NCI-H345 (cell line): ENCODE data around the gene CUL1.

ENCODE experiments used
- DNase-seq: peaks from one replicate; lab custom pipeline; 2025; lab: John Stamatoyannopoulos, UW

Gene CUL1

DNA sequence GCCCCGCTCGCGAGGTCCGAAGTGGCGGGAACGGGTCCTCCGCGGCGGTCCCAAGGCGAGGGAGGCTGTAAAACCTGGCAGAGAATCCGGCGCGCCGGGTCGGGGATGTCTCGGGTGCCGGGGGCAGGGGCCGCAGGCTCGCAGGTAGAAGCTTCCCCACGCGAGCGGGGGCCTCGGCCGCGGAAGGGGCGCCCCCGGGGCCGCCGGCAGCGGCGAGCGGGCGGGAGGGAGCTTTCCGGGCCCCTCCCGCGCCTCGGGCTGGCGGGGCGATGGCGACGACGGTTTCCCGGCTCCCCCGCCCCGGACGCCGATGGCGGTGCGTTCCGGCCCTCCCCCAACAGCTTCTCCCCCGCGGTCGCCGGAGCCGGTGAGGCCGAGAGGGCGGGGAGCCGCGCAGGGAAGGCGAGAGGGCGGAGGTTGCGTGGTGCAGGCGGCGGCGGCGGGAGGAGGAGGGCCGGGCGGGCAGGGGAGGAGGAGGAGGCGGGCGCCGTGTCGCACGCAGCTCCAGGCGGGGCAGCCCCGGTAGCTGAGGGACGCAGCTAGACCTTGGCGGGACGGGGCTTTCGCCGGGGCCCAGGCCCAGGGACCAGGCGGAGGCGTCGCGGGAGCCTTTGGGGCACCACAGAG lies at the start of gene CUL1:
TSS of gene CUL1 (plus strand) at position 507 of the 627 bp plus-strand sequence. CDS start 31,220 bp downstream, outside the sequence.
- peak; percentile 66 for DNase-seq

DNA sequence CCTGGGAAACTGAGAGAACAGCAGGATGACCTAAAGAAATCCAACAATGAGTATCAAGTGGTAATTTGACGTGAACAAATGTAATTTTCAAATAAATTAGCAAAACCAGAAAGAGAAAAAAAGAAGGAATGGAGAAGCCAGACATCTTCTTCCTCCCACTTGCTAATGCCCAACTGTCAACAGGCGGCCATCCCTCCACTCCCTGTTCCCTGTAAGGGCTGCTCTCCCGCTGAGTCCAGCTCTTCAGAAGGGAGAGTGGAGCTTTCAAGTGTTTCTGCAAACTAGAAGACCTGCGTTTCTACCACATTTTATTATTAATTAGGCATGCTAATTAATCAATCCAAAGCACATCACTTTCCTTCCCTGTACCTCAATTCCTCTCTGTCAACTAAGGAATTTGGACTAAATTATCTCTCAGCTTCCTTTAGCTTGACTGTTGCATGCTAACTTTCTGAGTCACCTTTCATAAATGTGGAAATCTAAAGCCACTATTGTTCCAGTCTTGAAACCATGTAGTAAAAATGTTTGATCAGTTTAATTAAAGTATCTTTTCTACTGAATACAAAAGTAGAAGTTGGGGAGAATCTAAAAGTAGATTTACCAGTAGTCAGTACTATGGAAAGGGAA lies 48.4 kb upstream of the CUL1 start:
- no peak for DNase-seq

DNA sequence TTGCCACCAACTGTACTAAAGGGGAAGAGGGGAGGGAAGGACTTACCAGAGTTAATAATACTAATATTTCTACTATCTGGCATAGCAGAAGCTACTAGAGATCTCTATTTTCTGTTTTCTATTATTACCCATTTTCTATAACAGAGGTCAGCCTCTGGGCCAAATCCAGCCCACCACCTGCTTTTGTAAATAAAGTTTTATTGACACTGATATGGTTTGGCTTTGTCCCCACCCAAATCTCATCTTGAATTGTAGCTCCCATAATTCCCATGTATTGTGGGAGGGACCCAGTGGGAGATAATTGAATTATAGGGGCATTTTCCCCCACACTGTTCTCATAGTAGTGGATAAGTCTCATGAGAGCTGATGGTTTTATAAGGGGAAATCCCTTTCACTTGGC lies 45.9 kb upstream of the CUL1 start:
- DNase-seq, result no peak

DNA sequence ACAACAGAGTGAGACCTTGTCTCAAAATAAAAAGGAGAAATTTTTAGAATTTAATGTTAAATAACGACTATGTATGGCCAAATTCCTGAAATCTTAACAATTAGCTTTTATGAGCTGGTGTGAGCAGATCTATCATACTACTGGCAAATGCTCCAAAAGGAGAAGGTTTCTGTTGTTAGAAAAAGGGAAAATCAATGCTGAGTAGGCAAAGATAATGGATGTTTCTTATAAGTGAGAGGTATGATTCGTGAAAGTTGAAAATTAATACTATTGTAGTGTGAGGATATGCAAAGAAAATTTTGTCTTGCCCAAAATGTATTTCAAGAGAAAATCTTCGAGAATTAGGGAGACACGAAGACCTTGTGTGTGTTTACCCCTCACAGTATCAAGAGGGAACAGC lies 40.8 kb upstream of the CUL1 start:
- no peak for DNase-seq

DNA sequence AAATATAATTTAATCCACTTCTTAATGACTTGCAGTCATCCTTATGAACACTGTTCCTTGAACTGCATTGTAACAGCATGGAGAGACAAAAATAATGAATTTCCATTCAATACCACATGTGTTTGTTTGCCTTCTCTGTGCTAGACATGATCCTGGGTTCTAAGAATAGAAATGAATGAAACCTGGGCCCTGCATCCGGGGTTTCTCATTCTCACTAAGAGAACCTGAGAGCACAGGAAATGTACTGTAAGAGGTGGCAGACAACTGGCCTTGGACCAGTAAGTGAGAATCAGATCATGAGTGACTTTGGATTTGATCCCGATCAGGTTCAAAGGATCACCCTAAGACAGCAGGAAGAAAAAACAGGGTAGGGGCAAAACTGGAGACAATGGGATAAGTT lies 37.2 kb upstream of the CUL1 start:
- no peak for DNase-seq

DNA sequence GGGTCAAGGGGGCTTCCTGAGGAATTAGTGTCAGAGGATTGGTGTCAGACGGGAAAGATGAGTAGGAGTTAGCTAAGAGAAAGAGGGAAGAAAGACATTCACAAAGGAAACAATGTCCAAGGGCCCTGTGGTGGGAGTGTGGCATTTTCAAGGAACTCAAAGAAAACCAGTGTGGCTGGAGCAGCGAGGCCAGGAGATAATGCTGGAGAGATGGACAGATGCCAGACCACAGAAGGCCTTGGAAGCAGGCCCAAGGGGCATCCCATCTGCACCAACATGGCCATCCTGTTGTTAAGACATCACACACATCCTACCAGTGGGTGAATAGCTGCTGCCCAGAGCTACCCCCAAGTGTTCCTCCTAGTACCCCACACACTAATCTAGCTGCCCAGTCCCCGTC lies 36.1 kb upstream of the CUL1 start:
- no peak for DNase-seq

DNA sequence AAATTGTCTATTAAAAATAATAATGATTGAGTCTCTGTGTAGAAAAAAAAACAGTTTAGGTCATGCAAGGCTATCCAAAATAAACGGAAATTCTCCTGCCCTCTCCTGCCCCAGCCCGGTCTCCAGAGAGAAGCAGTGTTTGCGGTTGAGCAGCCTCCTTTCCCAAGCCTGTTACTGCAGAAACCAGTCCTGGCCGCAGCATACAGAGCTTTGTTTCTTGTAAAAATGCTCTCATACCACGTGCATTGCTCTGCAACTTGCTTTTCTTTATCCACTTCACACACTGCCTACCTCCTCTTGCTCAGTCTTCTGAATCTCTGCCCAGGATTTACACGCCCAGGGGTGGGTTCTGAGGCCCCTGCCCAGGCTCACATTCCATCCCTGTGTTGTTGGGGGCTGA lies 34.4 kb upstream of the CUL1 start:
- no peak for DNase-seq

DNA sequence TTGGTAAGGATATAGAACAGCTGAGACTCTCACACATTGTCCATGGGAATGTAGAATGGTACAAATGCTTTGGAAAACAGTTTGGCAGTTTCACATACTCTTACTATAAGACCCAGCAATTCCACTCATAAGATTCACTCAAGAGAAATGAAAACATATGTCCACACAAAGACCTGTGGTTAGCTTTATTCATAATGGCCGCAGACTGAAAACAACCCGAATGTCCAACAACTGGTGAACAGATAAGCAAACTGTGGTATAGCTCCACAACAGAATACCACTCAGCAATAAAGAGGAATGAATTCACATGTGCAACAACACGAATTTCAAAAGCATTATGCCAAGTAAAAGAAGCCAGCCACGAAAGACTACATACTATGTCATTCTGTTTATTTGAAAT lies 33.5 kb upstream of the CUL1 start:
- no peak for DNase-seq

DNA sequence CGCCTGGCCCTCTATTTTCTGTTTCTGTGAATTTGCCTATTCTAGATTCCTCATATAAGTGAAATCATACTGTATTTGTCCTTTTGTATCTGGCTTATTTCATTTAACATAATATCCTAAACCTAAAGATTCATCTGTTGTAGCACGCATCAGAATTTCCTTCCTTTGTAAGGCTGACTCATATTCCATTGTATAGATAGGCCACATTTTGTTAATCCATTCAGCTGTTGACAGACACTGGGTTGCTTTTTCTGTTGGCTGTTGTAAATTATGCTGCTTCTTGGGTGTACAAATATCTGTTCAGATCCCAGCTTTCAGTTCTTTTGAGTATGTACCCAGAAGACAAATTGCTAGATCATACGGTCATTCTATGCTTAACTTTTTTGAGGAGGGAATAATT lies 28.8 kb upstream of the CUL1 start:
- DNase-seq, result no peak

DNA sequence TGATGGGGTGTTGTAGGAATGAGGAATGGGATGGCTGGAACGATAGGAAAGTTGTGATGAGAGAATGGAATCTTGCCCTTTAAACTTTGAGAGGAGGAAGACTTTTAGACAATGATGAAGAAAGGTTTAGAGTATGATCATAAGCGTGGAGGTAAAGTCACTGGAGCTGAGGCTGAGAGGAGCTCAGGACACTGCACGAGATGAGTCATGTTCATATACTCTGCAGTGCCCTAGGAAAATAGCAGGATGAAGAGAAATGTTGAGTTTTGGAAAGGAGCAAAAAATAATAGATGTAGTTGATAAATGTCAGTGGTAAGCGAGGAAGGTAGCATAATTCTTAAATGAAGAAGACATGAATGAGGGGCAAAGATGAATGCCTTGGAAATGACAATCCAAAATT lies 28.3 kb upstream of the CUL1 start:
- DNase-seq, result no peak

DNA sequence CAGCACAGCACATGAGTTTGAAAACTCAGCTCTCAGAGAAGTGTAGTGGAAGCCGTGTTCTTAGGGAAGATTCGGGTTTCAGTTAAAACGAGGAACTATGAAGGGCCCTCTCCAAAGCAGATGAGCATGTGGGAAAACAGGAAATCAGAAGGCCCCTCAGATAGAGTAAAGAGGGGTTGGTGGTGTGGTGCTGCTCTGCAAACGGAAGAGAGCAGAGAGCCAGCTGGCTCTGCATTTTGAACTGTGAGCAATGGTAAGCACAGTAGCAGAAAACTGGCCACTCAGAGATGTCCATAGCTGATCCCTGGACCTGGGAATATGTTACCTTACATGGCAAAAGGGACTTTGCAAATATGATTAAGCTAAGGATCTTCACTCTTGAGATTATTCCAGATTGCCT lies 27.9 kb upstream of the CUL1 start:
- DNase-seq, result no peak

DNA sequence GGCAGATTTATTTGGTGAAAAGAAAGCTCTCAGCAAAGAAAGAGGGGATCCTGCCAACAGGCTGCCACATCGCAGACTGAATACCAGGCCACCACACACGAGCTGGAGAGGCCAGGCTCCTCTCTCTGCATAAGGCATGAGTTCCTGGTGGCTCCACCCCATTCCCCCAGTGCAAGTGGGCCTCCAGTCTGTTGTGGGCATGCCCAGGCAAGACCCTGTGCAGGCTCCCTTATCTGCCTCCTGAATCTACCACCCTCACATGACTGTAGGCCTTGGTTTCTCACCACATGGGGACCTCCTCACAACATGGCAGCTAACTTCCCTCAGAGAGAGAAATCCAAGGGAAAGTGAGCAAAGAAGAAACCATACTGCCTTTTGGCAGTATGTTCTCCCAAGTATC lies 26.7 kb upstream of the CUL1 start:
- DNase-seq, result no peak

DNA sequence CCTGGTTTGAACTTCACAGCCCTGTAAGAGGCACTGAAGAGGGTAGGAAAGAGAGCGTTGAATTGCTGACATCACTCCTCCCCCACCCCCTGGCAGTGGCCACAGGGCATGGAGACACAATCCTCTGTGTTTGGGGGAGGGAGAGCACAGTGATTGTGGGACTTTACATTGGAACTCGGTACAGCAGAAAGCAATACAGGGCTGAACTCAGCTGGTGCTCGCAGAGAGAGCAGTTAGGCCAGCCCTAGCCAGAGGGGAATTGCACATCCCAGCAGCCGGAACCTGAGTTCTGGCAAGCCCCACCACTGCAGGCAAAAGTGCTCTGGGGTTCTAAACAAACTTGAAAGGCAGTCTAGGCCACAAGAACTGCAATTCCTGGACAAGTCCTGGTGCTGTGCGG lies 24.0 kb upstream of the CUL1 start:
- no peak for DNase-seq

DNA sequence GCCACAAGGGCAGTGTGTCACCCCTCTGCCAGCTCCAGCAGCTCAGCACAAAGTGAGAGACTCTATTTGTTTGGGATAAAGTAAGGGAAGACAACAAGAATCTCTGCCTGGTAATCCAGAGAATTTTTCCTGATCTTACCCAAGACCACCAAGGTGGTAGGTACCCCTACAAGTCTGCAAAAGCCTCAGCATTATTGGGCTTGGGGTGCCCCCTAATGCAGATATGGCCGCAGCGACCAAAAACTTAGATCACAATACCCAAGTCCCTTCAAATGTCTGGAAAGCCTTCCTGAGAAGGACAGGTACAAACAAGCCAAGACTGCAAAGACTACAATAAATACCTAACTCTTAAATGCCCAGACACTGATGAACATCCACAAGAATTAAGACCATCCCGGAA lies 22.4 kb upstream of the CUL1 start:
- DNase-seq, result no peak

DNA sequence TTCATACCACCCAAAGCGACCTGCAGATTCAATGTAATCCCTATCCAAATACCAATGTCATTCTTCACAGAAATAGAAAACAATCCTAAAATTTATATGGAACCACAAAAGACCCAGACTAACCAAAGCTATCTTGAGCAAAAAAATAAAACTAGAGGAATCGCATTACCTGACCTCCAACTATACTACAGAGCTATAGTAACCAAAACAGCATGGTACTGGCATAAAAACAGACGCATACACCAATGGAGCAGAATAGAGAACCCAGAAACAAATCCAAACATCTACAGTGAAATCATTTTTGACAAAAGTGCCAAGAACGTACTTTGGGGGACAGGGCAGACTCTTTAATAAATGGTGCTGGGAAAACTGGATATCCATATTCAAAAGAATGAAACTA lies 16.9 kb upstream of the CUL1 start:
- DNase-seq, result no peak

DNA sequence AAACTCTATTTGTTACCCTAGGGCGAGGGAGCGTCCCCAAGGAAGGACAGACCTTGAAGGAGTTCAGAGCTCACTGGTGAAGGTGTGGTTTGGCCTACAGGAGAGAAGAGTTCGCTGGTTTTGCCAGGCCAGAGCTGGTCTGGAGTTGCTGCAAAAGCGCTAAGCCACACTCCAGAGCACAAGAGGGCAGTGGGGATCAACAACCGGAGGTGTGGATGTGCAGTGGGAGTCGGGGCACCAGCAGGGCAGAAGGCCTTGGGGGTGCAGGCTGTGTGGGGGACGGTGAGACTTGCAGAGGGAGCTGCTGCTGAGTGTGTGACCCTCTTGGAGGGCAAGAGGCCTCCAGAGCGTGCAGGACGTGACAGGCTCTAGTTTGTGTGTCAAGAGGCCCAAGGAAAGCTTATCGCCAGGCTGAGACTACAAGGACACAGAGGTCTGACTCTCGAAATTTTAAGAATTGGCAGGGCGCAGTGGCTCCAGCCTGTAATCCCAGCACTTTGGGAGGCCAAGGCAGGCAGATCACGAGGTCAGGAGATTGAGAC lies 14.3 kb upstream of the CUL1 start:
- DNase-seq, result no peak

DNA sequence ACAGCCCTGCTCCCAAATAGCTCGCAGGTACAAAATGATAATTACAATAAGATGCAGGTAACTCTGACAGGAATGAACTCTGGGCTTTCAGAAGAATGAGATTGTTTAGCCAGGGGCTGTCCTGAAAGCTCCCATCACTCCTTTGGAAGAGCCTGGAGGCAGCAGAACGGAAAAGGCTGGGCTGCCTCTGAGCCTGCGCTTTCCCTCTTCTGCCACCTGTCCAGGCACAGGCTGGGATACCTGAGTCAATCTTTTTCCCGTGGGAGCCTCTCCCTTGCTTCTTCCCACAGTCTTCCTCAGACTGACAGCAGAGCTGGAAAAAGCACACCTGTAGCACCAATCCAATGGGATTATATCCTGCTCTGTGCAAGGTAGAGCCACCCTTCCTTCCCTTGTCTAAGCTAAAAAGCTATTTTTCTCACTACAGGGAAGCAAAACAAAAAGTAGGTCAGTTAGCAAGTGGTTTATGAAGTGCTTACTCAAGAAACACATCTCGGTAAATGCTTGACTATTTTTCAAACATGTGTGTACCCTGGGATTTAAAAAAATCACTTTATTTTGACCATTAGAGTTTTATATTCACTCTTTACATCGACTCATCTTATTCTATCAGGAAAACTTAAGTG lies 12.3 kb upstream of the CUL1 start:
- DNase-seq, result no peak

DNA sequence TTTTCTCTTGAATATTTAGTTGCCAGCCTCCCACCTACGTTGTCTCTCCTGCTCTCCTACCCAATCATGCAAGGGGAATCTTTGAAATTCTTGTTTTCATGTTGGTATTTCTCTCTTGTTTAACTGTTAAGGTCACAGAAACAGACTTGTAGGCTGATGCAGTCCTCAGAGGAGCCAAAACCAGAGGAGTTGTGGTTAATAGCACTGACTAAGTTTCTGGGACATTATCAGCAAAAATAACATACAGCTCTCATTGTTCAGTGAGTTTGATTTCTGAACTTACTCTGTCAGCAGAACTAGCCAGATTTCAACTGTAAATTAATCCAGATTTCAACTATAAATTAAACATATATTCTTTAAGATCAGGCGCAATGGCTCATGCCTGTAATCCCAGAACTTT lies 11.1 kb upstream of the CUL1 start:
- no peak for DNase-seq

DNA sequence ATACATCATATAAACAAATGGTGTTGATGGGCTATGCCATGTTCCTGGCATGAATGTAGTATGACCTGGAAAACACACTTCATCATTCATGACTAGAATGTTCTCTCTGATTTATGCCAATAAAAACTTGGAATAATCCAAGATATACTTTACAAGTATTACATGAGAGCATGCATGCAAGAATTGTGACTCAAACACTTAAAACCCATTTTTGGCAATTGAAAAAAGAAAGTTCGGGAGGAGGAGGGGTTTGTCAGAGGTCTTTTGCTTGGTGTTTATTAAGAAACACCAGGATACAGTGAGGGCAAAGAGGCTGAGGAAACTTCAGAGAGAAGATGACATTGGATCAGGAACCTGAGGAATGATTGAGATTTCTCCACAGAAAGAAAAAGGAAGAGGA lies 10.2 kb upstream of the CUL1 start:
- no peak for DNase-seq

DNA sequence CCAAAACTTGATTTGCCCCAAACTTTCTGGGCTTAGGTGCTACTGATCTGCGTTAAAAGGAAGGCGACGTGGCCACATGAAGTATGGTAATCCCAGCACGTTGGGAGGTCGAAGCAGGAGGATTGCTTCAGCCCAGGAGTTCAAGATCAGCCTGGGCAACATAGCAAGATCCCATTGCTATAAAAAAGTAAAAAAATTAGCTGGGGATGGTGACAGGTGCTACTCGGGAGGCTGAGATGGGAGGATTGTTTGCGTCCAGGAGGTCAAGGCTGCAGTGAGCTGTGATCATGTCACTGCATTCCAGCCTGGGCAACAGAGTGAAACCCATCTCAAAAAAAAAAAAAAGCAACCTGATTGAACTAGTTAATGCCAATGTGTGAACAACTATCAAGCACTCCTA lies 5.1 kb upstream of the CUL1 start:
- DNase-seq, result no peak

DNA sequence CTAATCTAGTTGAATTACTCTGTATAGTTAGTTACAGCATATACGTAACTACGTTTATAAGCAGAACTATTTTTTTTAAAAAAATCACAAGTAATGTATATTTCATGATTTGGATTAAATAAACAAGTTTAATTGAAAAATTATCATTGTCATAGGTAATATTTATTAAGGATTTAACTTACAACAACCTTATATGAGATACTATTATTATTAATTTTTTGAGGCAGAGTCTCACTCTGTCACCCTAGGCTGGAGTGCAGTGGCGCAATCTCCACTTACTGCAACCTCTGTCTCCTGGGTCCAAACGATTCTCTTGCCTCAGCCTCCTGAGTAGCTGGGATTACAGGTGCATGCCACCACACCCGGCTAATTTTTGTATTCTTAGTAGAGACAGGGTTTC lies 4.1 kb upstream of the CUL1 start:
- DNase-seq, result no peak

DNA sequence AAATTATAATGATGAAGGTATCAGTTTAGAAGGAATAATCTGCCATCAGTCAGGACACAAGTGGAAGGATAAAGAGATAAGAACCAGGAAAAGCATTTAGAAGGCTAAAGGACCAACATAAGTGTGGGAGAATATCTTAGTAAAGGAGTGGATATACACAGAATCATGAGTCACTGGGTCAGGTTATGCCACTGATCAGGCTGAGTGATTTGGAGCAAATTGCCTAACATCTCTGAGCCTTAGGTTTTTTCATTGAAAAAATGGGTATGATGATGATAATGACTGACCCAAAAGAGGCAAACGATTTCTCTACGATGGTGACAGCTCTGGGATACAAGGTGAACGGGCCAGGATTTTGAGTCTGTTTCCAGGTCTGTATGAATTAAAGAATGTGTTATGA lies 2.8 kb upstream of the CUL1 start:
- DNase-seq, result no peak

DNA sequence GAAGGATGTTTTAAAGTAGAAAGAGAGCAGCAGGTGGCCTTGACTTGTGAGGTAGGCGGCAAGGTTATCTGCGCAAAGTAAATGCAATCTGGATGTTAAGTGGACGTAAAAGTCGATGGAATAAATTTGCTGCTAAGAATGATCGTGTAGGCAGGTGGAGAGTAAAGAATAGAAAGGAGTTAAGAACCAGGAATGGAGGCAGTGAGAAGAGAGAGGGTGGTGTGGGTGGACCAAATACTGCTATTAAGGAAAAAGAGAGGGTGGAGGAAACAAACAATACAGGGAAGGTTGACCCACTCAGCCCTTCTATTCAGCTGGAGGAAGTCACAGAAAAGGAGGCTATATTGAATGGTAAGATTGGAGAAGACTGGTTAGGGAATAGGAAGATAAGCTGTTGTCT lies 1.9 kb upstream of the CUL1 start:
- DNase-seq, result no peak
